ENCODE results near the gene MRGPRX1.
"Not testable (repeated sequence)": the region's sequence is repeated elsewhere in the genome, so short reads cannot be mapped to it uniquely, and the experiment has no call there.

Gene MRGPRX1

GRCh38 chr11:18939314-18939713 lies at the start of gene MRGPRX1:
MRGPRX1 (minus strand) TSS chr11:18939414; CDS start chr11:18934784, 4,630 bp downstream.
- no peak for DNase-seq

- DNase-seq: no peak
Measured at GRCh38 chr11:18987454-18988231, 48.4 kb upstream of the MRGPRX1 start.

- DNase-seq: no peak
Measured at GRCh38 chr11:18986744-18987143, 47.5 kb upstream of the MRGPRX1 start.

- no peak for DNase-seq
Measured at GRCh38 chr11:18981897-18982296, 42.7 kb upstream of the MRGPRX1 start.

GRCh38 chr11:18974192-18974591 lies 35.0 kb upstream of the MRGPRX1 start:
- no peak for DNase-seq

GRCh38 chr11:18972336-18972735 lies 33.1 kb upstream of the MRGPRX1 start:
- no peak for DNase-seq

- no peak for DNase-seq
Measured at GRCh38 chr11:18969720-18970119, 30.5 kb upstream of the MRGPRX1 start.

GRCh38 chr11:18958221-18958910 lies 19.2 kb upstream of the MRGPRX1 start:
- no peak for DNase-seq

- no peak for DNase-seq
Measured at GRCh38 chr11:18956630-18957029, 17.4 kb upstream of the MRGPRX1 start.

GRCh38 chr11:18936002-18936673 lies 3.1 kb downstream of the MRGPRX1 start:
- no peak for DNase-seq

GRCh38 chr11:18934195-18934814 lies 4.9 kb downstream of the MRGPRX1 start:
- DNase-seq: no peak

GRCh38 chr11:18927550-18928322 lies 11.5 kb downstream of the MRGPRX1 start:
- no peak for DNase-seq

GRCh38 chr11:18925426-18925825 lies 13.8 kb downstream of the MRGPRX1 start:
- DNase-seq: not testable (repeated sequence)

- DNase-seq: no peak
Measured at GRCh38 chr11:18912883-18913282, 26.3 kb downstream of the MRGPRX1 start.

- no peak for DNase-seq
Measured at GRCh38 chr11:18907391-18907790, 31.8 kb downstream of the MRGPRX1 start.

- DNase-seq: not testable (repeated sequence)
Measured at GRCh38 chr11:18900637-18901036, 38.6 kb downstream of the MRGPRX1 start.

GRCh38 chr11:18900151-18900611 lies 39.0 kb downstream of the MRGPRX1 start:
- not testable (repeated sequence) for DNase-seq

GRCh38 chr11:18891712-18892111 lies 47.5 kb downstream of the MRGPRX1 start:
- not testable (repeated sequence) for DNase-seq

- no peak for DNase-seq
Measured at GRCh38 chr11:18890615-18891014, 48.6 kb downstream of the MRGPRX1 start.
